K562 (cell line): ENCODE measurements around the gene GAMT. TPM values are rescaled to one million over a fixed set of nuclear protein-coding genes. Genes with fewer than 3 reads are reported as not detected.

Experiments used
- ARNT ChIP-seq, 2 experiments: fragments of 450-650 bp; IDR thresholded peaks; 2 replicates each; pipeline ENCODE4 v1.6.1; 2016; ENCODE audit warnings: mild to moderate bottlenecking in 1 of 2
- CHCHD3 ChIP-seq: fragments of 250-450 bp; sonication (Bioruptor Pico); IDR thresholded peaks from 2 replicates; pipeline ENCODE4 v2.1.2; 2022; ENCODE audit warnings: mild to moderate bottlenecking
- EHMT2 ChIP-seq: fragments of 450-650 bp; IDR thresholded peaks from 2 replicates; pipeline ENCODE4 v1.6.1; 2018; ENCODE audit warnings: antibody characterized with exemption
- HDAC8 ChIP-seq: fragments of 450-650 bp; IDR thresholded peaks from 2 replicates; pipeline ENCODE4 v1.6.1; 2016; ENCODE audit warnings: mild to moderate bottlenecking, missing genetic modification characterization, moderate library complexity, missing compliant biosample characterization
- NBN ChIP-seq: fragments of 450-650 bp; IDR thresholded peaks from 2 replicates; pipeline ENCODE4 v1.6.1; 2016; ENCODE audit warnings: low read depth, mild to moderate bottlenecking
- NEUROD1 ChIP-seq: fragments of 150-350 bp; IDR thresholded peaks from 2 replicates; pipeline ENCODE4 v1.6.1; 2014; ENCODE audit warnings: borderline replicate concordance, low read length, low read depth; ENCODE audit not compliant: partially characterized antibody
- SAP30 ChIP-seq: fragments of 200-600 bp; sonication (generic); IDR thresholded peaks from 2 replicates; pipeline ENCODE4 v1.6.1; 2012; ENCODE audit warnings: borderline replicate concordance, low read depth, mild to moderate bottlenecking, moderate library complexity, low read length, control low read depth, inconsistent platforms; ENCODE audit not compliant: insufficient read depth, poor library complexity, severe bottlenecking
- SNRNP70 ChIP-seq: fragments of 200-400 bp; formaldehyde crosslinking; optimal IDR thresholded peaks from 2 replicates; pipeline ENCODE3; 2017; ENCODE audit warnings: low read depth, low read length
- ZNF780A ChIP-seq: fragments of 250-450 bp; sonication (Bioruptor Pico); IDR thresholded peaks from 2 replicates; pipeline ENCODE4 v1.5.0; 2021; ENCODE audit warnings: mild to moderate bottlenecking
- polyA plus RNA-seq, 8 experiments: library from polyadenylated mRNA; depleted of rRNA in 4 of 8; stranded (reverse) in 5 of 8; unstranded in 3 of 8; fragments of >200 nt; fragmentation: Nextera tagmentation in 2 of 8; fragmentation: Illumina TruSeq in 1 of 8; extraction: Ambion mirVana in 2 of 8; extraction: Trizol in 1 of 8; gene quantifications; 2 replicates each; pipeline versions ENCODE4 v1.2.1 to v1.2.3, GENCODE V29; 2011 to 2014; ENCODE audit warnings: inconsistent platforms in 1 of 8, missing spikeins in 1 of 8
- total RNA-seq, 7 experiments: library from RNA; depleted of rRNA in 6 of 7; stranded (reverse); fragments of >200 nt in 6 of 7; fragmentation: Illumina TruSeq in 2 of 7; extraction: Trizol in 2 of 7; gene quantifications; 2 replicates each; pipeline versions ENCODE4 v1.2.1 to v1.2.3, GENCODE V29; 2011 to 2021; ENCODE audit warnings: low replicate concordance in 1 of 7
- TF ChIP-seq, protein P1 (sequence below): fragments of 250-450 bp; sonication (Bioruptor Pico); IDR thresholded peaks from 2 replicates; pipeline ENCODE4 v1.4.0; 2020; ENCODE audit warnings: mild to moderate bottlenecking, moderate library complexity

Gene GAMT
- total and polyA plus RNA-seq, 9 of the 15 experiments (the other 6 are each of a cell fraction or from before 2014, with no cell fraction given) = 1.3 to 35.3 (median 27.2) TPM

DNA sequence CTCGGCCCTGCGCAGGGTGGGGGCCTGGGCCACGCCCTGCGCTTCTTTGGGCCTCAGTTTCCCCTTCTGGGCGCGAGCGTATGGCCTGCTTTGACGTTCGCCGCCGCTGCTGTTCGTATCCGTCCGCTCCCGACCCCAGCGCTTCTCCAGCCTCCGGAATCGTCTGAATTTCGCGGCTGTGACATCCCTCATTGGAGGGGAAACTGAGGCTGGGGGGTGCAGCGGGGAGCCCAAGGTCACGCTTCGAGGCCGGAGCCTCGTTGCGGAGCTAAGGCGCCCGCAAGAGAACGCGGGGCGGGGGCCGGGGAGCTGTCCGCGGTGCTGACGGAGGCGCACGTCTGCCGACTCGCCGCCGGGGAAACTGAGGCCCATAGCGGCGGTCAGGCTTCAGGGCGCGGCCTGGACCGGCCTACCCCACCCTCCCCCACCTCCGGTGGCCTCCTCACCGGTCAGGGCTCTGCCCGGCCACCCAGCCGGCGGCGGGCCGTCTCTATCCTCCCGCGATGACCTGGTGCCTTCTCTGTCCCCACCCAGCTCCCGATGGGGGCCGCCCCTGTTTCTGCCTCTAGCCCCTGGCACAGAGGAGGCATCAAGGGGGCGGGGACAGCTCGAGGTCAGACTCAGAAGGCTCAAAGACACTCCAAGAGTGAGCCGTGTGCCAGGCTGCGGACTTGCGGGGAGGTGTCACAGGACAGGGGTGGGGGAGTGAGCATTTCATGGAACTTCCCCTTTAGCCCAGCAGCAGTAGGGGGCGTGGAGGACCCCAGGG lies 45.6 kb upstream of the GAMT start (continued):
- TF ChIP-seq SAP30 (no peak), EHMT2 (peak; percentile 96), ARNT (IDR thresholded peaks at IDR 0.05) (no peak), NEUROD1 (no peak), SNRNP70 (no peak), CHCHD3 (CRISPR knock-in tag) (no peak), ZNF780A (CRISPR knock-in tag) (no peak), HDAC8 (no peak), NBN (no peak)
- TF ChIP-seq, protein P1, sequence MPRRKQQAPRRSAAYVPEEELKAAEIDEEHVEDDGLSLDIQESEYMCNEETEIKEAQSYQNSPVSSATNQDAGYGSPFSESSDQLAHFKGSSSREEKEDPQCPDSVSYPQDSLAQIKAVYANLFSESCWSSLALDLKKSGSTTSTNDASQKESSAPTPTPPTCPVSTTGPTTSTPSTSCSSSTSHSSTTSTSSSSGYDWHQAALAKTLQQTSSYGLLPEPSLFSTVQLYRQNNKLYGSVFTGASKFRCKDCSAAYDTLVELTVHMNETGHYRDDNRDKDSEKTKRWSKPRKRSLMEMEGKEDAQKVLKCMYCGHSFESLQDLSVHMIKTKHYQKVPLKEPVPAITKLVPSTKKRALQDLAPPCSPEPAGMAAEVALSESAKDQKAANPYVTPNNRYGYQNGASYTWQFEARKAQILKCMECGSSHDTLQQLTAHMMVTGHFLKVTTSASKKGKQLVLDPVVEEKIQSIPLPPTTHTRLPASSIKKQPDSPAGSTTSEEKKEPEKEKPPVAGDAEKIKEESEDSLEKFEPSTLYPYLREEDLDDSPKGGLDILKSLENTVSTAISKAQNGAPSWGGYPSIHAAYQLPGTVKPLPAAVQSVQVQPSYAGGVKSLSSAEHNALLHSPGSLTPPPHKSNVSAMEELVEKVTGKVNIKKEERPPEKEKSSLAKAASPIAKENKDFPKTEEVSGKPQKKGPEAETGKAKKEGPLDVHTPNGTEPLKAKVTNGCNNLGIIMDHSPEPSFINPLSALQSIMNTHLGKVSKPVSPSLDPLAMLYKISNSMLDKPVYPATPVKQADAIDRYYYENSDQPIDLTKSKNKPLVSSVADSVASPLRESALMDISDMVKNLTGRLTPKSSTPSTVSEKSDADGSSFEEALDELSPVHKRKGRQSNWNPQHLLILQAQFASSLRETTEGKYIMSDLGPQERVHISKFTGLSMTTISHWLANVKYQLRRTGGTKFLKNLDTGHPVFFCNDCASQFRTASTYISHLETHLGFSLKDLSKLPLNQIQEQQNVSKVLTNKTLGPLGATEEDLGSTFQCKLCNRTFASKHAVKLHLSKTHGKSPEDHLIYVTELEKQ (CRISPR knock-in tag) = no peak
- TF ChIP-seq, all 486 proteins: peak for 53
